Measurements from ENCODE around the gene ALDH1B1. TPM values are rescaled to one million over a fixed set of nuclear protein-coding genes. Genes with fewer than 3 reads are reported as not detected.
"Not testable (repeated sequence)": the region's sequence is repeated elsewhere in the genome, so short reads cannot be mapped to it uniquely, and the experiment has no call there.

ALDH1B1 gene
- total and polyA plus RNA-seq, 2 experiments from 2014 or later, result 26.9 to 39.5 TPM

DNA sequence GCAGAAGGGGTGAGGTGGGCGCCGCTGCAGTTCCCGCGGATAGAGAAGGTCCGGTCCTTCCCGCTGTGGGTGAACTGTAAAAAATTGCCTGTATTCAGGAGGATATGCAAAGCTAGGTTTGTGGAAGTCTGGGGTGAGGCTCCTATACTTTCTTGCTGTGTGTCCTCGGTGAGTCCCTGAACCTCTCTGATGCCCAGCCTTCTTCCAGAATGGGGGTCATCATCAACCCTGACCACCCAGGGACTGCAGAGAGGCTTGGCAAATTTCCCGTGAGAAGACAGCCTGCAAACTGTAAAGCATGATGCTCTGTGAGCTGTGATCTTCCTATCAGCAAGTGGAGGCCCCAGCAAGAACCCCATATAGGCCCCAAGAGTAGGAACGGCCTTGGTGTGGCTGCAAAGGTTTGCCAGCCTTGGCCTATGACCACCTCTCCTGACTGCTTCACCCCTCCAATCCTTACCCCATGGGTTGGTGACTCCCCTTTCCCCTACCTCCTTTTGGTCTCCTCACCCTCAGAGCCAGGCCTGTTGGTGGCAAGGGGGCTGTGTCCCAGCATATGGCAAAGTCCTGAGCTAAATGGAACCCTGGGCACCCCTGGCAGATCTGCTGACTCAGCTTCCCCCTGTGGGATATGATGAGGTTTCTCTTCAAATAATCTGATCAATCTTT, 760 bp downstream of the ALDH1B1 start:
- Histone ChIP-seq H3K36me3 (ENCODE audit: low read depth) (no peaks in the 10 kb centered on the region; the same call in 1 of the 2 replicates), H3K9me2 (ENCODE audit: insufficient read depth) (no peaks in the 10 kb centered on the region), H3F3A (ENCODE audit: insufficient read depth) (peaks cover 23% of the 10 kb centered on the region), H3K4me3 (peak overlapping the region; percentile 86), H3K27ac (peak overlapping the region; percentile 29), H3K4me2 (ENCODE audit: unreplicated experiment) (peak overlapping the region; percentile 90), H3K4me1 (ENCODE audit: insufficient read depth) (peaks cover 31% of the 10 kb centered on the region), H4K20me1 (ENCODE audit: insufficient read depth) (no peaks in the 10 kb centered on the region), H3K27me3 (replicated peaks; ENCODE audit: insufficient read depth) (no peaks in the 10 kb centered on the region), H2AFZ (peak overlapping the region; percentile 90), H3K9me3 (ENCODE audit: low read depth) (no peaks in the 10 kb centered on the region), H3K79me2 (ENCODE audit: insufficient read depth) (peaks cover 32% of the 10 kb centered on the region), H3K9ac (peak overlapping the region; percentile 85)
- TF ChIP-seq EZH2 (IDR thresholded peaks at IDR 0.05; ENCODE audit: insufficient read depth, poor library complexity, severe bottlenecking), result no peak
- WGBS, 2 experiments (ENCODE audit: low coverage in 1 of 2, low lambda C conversion rate in 2 of 2, missing lambda C conversion rate in 2 of 2), result 2 to 3% methylated on average over 9 of the region's 9 CpGs
- in situ Hi-C loops (cut with MboI), result loop anchor here (25.0 kb wide), 1 partner anchor 906 kb away; the partner anchor contains the start of gene POLR1E
- peak; percentile 34 for DNase-seq

DNA sequence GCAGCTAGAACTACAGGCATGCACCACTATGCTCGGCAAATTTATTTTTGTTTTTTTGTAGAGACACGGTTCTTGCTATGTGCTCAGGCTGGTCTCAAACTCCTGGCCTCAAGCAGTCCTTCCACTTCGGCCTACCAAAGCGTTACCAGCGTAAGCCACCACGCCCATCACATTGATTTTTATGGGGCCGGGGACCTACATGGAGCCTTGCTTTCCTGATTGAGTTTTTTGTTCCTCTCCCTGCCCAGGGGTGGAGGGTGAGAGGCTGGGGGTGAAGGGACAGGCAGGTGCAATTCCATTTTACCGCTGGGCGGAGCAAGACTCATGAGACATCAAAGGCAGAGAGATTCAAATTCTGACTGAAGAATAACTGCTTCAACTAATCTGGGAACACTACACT, 1.9 kb downstream of the ALDH1B1 start:
- DNase-seq, result no peak
- Histone ChIP-seq H2AFZ (no peak overlapping the region), H4K20me1 (ENCODE audit: insufficient read depth) (no peaks in the 10 kb centered on the region), H3K4me1 (ENCODE audit: insufficient read depth) (peaks cover 19% of the 10 kb centered on the region), H3K9me2 (ENCODE audit: insufficient read depth) (no peaks in the 10 kb centered on the region), H3K4me2 (ENCODE audit: unreplicated experiment) (no peak overlapping the region), H3K27me3 (replicated peaks; ENCODE audit: insufficient read depth) (no peaks in the 10 kb centered on the region), H3K9ac (no peak overlapping the region), H3F3A (ENCODE audit: insufficient read depth) (peaks cover 13% of the 10 kb centered on the region), H3K9me3 (ENCODE audit: low read depth) (no peaks in the 10 kb centered on the region), H3K27ac (no peak overlapping the region), H3K4me3 (no peak overlapping the region), H3K79me2 (ENCODE audit: insufficient read depth) (peaks cover 32% of the 10 kb centered on the region), H3K36me3 (ENCODE audit: low read depth) (no peaks in the 10 kb centered on the region; the same call in 1 of the 2 replicates)
- in situ Hi-C loops (cut with MboI), result loop anchor here (25.0 kb wide), 1 partner anchor 907 kb away; the partner anchor contains the start of gene POLR1E
- 80 to 86% methylated on average over 9 of the region's 9 CpGs for WGBS, 2 experiments (ENCODE audit: low coverage in 1 of 2, low lambda C conversion rate in 2 of 2, missing lambda C conversion rate in 2 of 2)
- no peak for TF ChIP-seq EZH2phosphoT487 (IDR thresholded peaks at IDR 0.05; ENCODE audit: insufficient read depth, low read depth)
- no peak for TF ChIP-seq EZH2 (IDR thresholded peaks at IDR 0.05; ENCODE audit: insufficient read depth, poor library complexity, severe bottlenecking)

DNA sequence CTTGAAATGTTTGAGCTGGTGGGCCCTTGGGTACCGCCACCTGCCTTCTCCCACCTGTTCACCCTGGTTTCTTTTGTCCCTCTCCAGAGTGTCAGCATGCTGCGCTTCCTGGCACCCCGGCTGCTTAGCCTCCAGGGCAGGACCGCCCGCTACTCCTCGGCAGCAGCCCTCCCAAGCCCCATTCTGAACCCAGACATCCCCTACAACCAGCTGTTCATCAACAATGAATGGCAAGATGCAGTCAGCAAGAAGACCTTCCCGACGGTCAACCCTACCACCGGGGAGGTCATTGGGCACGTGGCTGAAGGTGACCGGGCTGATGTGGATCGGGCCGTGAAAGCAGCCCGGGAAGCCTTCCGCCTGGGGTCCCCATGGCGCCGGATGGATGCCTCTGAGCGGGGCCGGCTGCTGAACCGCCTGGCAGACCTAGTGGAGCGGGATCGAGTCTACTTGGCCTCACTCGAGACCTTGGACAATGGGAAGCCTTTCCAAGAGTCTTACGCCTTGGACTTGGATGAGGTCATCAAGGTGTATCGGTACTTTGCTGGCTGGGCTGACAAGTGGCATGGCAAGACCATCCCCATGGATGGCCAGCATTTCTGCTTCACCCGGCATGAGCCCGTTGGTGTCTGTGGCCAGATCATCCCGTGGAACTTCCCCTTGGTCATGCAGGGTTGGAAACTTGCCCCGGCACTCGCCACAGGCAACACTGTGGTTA, 3.3 kb downstream of the ALDH1B1 start:
- no peak overlapping the region for H3K4me2 ChIP-seq (ENCODE audit: unreplicated experiment)
- H3F3A ChIP-seq (ENCODE audit: insufficient read depth), result 0 out of 2 replicates have a peak, but pooled peaks cover under 1% of the 10 kb centered on the region
- H4K20me1 ChIP-seq (ENCODE audit: insufficient read depth), result no peaks in the 10 kb centered on the region
- peaks cover 32% of the 10 kb centered on the region for H3K79me2 ChIP-seq (ENCODE audit: insufficient read depth)
- H3K27ac ChIP-seq, result no peak overlapping the region
- H3K27me3 ChIP-seq (replicated peaks; ENCODE audit: insufficient read depth), result no peaks in the 10 kb centered on the region
- 92 to 93% methylated on average over 30 of the region's 30 CpGs for WGBS, 2 experiments (ENCODE audit: low coverage in 1 of 2, low lambda C conversion rate in 2 of 2, missing lambda C conversion rate in 2 of 2)
- H2AFZ ChIP-seq, result no peak overlapping the region
- no peak for DNase-seq
- 0 out of 2 replicates have a peak, but pooled peaks cover 10% of the 10 kb centered on the region for H3K4me1 ChIP-seq (ENCODE audit: insufficient read depth)
- H3K9me2 ChIP-seq (ENCODE audit: insufficient read depth), result no peaks in the 10 kb centered on the region
- no peak overlapping the region for H3K4me3 ChIP-seq
- H3K36me3 ChIP-seq (ENCODE audit: low read depth), result no peaks in the 10 kb centered on the region; the same call in 1 of the 2 replicates
- no peaks in the 10 kb centered on the region for H3K9me3 ChIP-seq (ENCODE audit: low read depth)
- in situ Hi-C loops (cut with MboI), result loop anchor here (25.0 kb wide), 1 partner anchor 909 kb away; the partner anchor contains the start of gene POLR1E
- no peak for TF ChIP-seq EZH2 (IDR thresholded peaks at IDR 0.05; ENCODE audit: insufficient read depth, poor library complexity, severe bottlenecking)
- no peak for TF ChIP-seq EZH2phosphoT487 (IDR thresholded peaks at IDR 0.05; ENCODE audit: insufficient read depth, low read depth)
- H3K9ac ChIP-seq, result no peak overlapping the region

DNA sequence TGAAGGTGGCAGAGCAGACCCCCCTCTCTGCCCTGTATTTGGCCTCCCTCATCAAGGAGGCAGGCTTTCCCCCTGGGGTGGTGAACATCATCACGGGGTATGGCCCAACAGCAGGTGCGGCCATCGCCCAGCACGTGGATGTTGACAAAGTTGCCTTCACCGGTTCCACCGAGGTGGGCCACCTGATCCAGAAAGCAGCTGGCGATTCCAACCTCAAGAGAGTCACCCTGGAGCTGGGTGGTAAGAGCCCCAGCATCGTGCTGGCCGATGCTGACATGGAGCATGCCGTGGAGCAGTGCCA, 3.8 kb downstream of the ALDH1B1 start:
- TF ChIP-seq EZH2 (IDR thresholded peaks at IDR 0.05; ENCODE audit: insufficient read depth, poor library complexity, severe bottlenecking), result no peak
- TF ChIP-seq EZH2phosphoT487 (IDR thresholded peaks at IDR 0.05; ENCODE audit: insufficient read depth, low read depth), result no peak
- 90 to 92% methylated on average over 10 of the region's 10 CpGs for WGBS, 2 experiments (ENCODE audit: low coverage in 1 of 2, low lambda C conversion rate in 2 of 2, missing lambda C conversion rate in 2 of 2)

DNA sequence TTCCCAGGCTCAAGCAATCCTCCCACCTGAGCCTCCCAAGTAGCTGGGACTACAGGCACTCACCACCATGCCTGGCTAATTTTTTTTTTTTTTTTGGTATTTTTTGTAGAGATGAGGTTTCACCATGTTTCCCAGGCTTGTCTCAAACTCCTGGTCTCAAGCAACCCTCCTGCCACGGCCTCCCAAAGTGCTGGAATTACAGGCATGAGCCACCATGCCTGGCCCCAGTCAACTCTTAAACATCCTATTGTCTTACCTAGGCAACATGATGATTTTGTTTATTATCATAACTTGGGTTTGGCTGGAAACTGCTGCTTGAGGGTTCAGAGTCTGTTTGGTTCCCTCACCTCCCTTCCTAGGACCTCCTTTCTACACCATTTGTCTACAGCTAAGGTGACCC, 6.7 kb downstream of the ALDH1B1 start:
- peaks cover 11% of the 10 kb centered on the region for H3K27me3 ChIP-seq (replicated peaks; ENCODE audit: insufficient read depth)
- H3K4me3 ChIP-seq; H3K4me1 ChIP-seq (ENCODE audit: insufficient read depth); H3K27ac ChIP-seq; H3F3A ChIP-seq (ENCODE audit: insufficient read depth); H2AFZ ChIP-seq; H3K4me2 ChIP-seq (ENCODE audit: unreplicated experiment); DNase-seq; H3K36me3 ChIP-seq (ENCODE audit: low read depth); H3K9me2 ChIP-seq (ENCODE audit: insufficient read depth); H3K9ac ChIP-seq; H4K20me1 ChIP-seq (ENCODE audit: insufficient read depth); H3K9me3 ChIP-seq (ENCODE audit: low read depth): not testable (repeated sequence)
- H3K79me2 ChIP-seq (ENCODE audit: insufficient read depth), result peaks cover 17% of the 10 kb centered on the region
- in situ Hi-C loops (cut with MboI), result loop anchor here (25.0 kb wide), 1 partner anchor 912 kb away; the partner anchor contains the start of gene POLR1E
- 94 to 100% methylated on average over 1 of the region's 1 CpG for WGBS, 2 experiments (ENCODE audit: low coverage in 1 of 2, low lambda C conversion rate in 2 of 2, missing lambda C conversion rate in 2 of 2)

More for the DNA sequence above, 3.8 kb downstream of the ALDH1B1 start:
- in situ Hi-C loops (cut with MboI), result loop anchor here (25.0 kb wide), 1 partner anchor 909 kb away; the partner anchor contains the start of gene POLR1E
- no peaks in the 10 kb centered on the region for H3K9me2 ChIP-seq (ENCODE audit: insufficient read depth)
- H4K20me1 ChIP-seq (ENCODE audit: insufficient read depth), result no peaks in the 10 kb centered on the region
- H3K27ac ChIP-seq, result no peak overlapping the region
- H3K4me1 ChIP-seq (ENCODE audit: insufficient read depth), result 0 out of 2 replicates have a peak, but pooled peaks cover 10% of the 10 kb centered on the region
- H3K36me3 ChIP-seq (ENCODE audit: low read depth), result no peaks in the 10 kb centered on the region; the same call in 1 of the 2 replicates
- H3K4me2 ChIP-seq (ENCODE audit: unreplicated experiment), result no peak overlapping the region
- H3K9ac ChIP-seq, result no peak overlapping the region
- H3K4me3 ChIP-seq, result no peak overlapping the region
- no peak overlapping the region for H2AFZ ChIP-seq
- no peaks in the 10 kb centered on the region for H3K9me3 ChIP-seq (ENCODE audit: low read depth)
- DNase-seq, result no peak
- peaks cover 32% of the 10 kb centered on the region for H3K79me2 ChIP-seq (ENCODE audit: insufficient read depth)
- no peaks in the 10 kb centered on the region for H3F3A ChIP-seq (ENCODE audit: insufficient read depth)
- H3K27me3 ChIP-seq (replicated peaks; ENCODE audit: insufficient read depth), result no peaks in the 10 kb centered on the region
